ENCODE data around the gene TSSK3.

GRCh38 chr1:32333251-32333963, 28.9 kb upstream of the TSSK3 start:
- TF ChIP-seq CTCF (IDR thresholded peaks at IDR 0.05; ENCODE audit: borderline replicate concordance, extremely low read depth, low read length, poor library complexity, severe bottlenecking) (no peak), EZH2 (IDR thresholded peaks at IDR 0.05; ENCODE audit: borderline replicate concordance, low read depth, low read length, severe bottlenecking) (no peak)
